H1 (cell line): ENCODE data around the gene LBR. TPM values are rescaled to one million over a fixed set of nuclear protein-coding genes. Genes with fewer than 3 reads are reported as not detected.

Source experiments
- ASH2L ChIP-seq: fragments of 200-600, 300-600 bp; sonication (generic); IDR thresholded peaks from one replicate; pipeline ENCODE4 v1.7.1; 2017; ENCODE audit warnings: low read length
- EZH2 ChIP-seq: fragments of 200-600 bp; sonication (generic); IDR thresholded peaks from 2 replicates; pipeline ENCODE4 v1.7.1; 2012; ENCODE audit warnings: low read depth, mild to moderate bottlenecking, moderate library complexity, low read length, inconsistent platforms; ENCODE audit not compliant: severe bottlenecking
- POU5F1 ChIP-seq: IDR thresholded peaks from 2 replicates; pipeline ENCODE4 v1.6.1; 2011; ENCODE audit warnings: low read depth, mild to moderate bottlenecking, low read length, moderate library complexity
- RXRA ChIP-seq: IDR thresholded peaks from 2 replicates; pipeline ENCODE4 v1.6.1; 2011; ENCODE audit warnings: low read depth, mild to moderate bottlenecking, low read length, moderate library complexity; ENCODE audit not compliant: insufficient read depth
- polyA plus RNA-seq, 7 experiments: library from polyadenylated mRNA; depleted of rRNA in 3 of 7; stranded (reverse) in 5 of 7; unstranded in 2 of 7; fragments of >200 nt in 5 of 7; fragments of 200-250 nt in 2 of 7; gene quantifications; 1 replicate in 5 of 7; 2 replicates in 1 of 7; 4 replicates in 1 of 7; pipeline versions ENCODE4 v1.2.1 to v1.2.3, GENCODE V29; 2011 to 2013; ENCODE audit warnings: missing spikeins in 2 of 7, mixed read lengths in 2 of 7
- total RNA-seq: library from RNA; stranded (reverse); fragmentation: NEBNext Ultra II Directional; extraction: Animal tissue kit (Norgen Biotek cat#: 25700); gene quantifications from 2 replicates; pipeline ENCODE4 v1.2.1, GENCODE V29; 2021
- TF ChIP-seq, protein P1 (sequence below): IDR thresholded peaks from 2 replicates; pipeline ENCODE4 v1.6.1; 2011; ENCODE audit warnings: low read length, improper control_type of control experiment
- TF ChIP-seq, protein P2 (sequence below): IDR thresholded peaks from 2 replicates; pipeline ENCODE4 v1.6.1; 2011; ENCODE audit warnings: low read depth, mild to moderate bottlenecking, low read length; ENCODE audit not compliant: insufficient read depth

The LBR gene
- total and polyA plus RNA-seq, 2 of the 8 experiments (the other 6 are each of a cell fraction or from before 2014, with no cell fraction given): 32.1 to 89.8 TPM

- TF ChIP-seq, protein P1, sequence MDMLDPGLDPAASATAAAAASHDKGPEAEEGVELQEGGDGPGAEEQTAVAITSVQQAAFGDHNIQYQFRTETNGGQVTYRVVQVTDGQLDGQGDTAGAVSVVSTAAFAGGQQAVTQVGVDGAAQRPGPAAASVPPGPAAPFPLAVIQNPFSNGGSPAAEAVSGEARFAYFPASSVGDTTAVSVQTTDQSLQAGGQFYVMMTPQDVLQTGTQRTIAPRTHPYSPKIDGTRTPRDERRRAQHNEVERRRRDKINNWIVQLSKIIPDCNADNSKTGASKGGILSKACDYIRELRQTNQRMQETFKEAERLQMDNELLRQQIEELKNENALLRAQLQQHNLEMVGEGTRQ: no peak
- no peak for TF ChIP-seq POU5F1
- TF ChIP-seq, protein P2, sequence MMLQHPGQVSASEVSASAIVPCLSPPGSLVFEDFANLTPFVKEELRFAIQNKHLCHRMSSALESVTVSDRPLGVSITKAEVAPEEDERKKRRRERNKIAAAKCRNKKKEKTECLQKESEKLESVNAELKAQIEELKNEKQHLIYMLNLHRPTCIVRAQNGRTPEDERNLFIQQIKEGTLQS: no peak
- TF ChIP-seq RXRA: no peak
- no peak for TF ChIP-seq EZH2
- TF ChIP-seq ASH2L: no peak
Observed at GRCh38 chr1:225422795-225423517, 4.9 kb downstream of the LBR start (continued).
